Raji (cell line): ENCODE data around the gene KCNT1.

Experiments used
- POLR2A ChIP-seq: IDR thresholded peaks from 2 replicates; pipeline ENCODE4 v1.6.1; 2011; ENCODE audit warnings: low read depth, low read length, control low read depth; ENCODE audit not compliant: insufficient read depth

Gene KCNT1

DNA sequence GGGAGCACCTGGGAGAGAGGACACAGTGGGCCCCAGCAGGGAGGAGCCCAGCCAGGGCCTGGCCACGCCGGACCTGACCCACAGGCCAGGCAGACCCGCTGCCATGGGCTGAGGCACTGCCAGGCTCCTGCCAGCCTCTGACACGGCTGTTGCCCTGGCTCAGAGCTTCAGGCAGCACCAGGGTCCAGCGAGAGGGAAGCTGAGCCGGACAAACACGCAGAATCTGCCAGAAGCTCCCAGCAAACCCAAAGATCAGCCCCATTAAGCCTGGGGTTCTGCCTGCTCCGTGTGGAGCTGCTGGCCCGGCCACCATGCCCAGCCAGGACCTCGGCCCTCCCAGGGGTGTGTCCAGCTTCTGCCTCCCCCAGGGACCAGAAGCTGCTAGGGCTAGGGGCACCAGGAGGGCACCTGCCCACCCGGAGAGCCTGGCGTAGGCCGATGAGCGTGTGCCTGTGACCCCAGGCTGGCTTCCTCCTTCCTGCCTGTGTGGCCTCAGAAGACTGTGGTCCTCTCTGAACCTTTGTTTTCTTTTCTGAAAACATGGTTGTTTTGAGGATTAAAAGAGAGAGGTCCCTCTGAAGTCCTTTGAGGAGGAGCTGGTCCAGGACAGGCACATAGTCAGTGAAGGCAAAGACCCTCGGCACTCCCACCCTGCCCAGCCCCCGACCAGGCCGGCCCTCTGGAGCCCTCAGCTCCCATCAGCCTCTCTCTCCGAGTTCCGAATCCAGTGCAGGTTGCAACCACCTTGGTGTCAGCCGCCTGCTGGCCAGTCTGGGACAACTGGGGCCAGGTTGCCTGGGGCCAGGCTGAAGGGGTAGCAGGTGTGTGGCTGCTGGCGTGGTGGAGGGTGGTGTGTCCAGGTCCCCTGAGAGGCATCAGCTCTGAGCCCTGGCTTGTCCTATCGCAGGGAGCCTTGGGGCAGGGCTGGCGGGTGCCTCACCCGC, 39.6 kb downstream of the KCNT1 start:
- TF ChIP-seq POLR2A = no peak

DNA sequence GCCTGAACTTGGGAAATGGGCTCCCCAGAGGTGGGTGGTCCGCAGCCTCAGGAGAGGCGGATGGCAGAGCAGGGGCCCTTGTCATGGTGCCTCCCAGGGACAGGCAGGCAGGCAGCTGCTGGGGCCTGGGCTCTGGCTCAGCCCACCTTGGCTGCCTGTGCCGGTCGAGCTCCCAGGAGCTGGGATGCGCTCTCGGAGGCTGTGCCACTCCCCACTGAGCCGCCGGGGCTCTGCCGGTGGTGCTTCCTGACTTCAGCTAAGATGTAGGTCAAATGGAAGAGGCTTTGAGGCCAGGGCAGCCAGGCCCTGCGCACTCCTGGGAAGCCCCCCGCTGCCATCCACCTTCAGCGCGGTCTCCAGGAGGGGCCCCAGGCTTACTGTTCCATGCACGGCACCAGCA, 41.0 kb downstream of the KCNT1 start:
- no peak for TF ChIP-seq POLR2A

DNA sequence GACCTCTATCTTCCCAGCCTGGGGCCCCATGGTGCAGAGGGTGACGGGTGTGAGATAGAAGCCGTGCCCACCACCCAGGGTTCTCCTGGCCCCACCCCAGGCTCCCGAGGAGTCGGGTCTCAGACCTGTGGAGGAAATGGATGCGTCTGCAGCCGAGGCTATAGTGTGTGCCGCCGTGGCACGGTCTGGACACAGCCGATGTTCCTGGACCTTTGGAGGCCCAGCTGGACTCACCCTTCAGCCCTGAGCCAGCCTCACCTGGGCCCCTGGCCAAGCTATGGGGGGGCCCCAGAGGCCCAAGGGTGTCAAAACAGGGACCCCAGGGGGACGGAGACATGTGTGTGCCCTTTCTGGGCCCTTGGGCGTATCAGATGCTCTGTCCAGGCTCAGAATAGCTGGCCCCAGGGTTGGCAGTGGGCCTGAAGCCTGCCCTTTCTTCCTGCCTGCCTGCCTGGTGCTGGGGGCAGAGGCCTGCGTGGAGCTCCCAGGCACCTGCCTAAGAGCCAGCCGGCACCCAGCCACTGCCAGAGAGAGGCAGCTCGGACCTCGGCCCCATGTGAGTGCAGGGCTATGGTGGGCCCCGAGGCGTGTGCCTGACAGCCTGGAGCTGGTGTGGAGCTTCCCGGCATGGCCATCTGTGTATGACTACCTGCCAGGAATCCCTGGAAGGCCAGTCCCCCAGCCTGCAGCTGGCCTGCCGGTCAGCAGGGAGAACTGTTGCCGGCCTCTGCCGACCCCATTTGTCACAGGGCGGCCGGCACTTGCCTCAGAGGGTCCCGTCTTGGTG, 41.8 kb downstream of the KCNT1 start:
- TF ChIP-seq POLR2A = no peak

DNA sequence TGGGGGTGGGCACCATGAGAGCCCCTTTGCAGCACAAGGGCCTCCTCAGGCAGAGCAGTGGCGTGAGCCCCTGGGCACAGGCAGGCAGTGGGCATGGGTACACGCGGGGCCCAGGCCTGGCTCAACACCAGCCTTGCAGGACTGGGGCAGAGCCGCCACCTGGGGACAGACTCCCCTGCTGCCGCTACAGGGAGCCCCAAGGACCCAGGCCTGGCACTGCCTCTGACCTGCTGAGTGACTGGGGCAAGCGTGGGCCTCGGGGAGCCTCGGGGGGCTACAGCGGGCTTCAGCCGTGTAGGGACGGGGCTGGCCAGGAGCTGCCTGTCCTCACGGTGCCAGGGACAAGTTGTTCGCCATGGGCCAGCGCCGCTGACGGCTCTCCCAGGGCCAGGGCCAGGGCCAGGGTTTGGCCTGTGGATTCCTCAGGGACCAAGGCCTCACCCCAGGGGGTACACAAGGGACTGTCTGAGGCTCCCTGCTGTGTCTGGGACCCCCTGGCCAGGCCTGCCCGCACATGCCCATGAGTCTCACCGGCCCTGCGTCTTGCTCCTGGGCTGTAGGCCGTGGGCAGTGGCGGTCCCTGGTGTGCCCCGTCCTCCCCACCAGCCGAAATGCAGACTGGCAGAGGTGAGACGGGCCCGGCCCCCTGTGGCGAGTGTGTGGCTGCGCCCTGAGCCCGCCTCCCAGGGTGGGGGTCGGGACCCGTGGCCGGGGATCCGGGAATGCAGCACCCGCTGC, 42.5 kb downstream of the KCNT1 start:
- no peak for TF ChIP-seq POLR2A

DNA sequence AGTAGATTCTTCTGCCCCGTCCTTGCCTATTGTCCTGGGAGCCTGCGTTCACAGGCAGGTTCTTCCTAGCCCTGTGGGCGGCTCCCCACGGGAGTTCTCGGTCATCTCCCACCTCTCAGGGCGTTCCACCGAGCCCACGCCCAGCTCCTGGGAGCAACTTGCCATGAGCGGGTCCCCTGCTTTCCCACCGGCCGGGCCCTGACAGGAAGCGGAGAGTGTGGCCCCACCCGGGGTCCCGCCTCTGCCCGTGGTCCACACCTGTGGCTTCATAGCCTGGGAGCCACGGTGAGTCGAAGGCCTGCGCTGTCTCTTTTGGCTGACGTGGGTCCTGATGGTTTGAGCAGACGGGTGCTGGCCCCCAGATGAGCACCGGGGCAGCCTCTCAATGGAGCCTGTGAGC, 43.2 kb downstream of the KCNT1 start:
- TF ChIP-seq POLR2A = no peak

DNA sequence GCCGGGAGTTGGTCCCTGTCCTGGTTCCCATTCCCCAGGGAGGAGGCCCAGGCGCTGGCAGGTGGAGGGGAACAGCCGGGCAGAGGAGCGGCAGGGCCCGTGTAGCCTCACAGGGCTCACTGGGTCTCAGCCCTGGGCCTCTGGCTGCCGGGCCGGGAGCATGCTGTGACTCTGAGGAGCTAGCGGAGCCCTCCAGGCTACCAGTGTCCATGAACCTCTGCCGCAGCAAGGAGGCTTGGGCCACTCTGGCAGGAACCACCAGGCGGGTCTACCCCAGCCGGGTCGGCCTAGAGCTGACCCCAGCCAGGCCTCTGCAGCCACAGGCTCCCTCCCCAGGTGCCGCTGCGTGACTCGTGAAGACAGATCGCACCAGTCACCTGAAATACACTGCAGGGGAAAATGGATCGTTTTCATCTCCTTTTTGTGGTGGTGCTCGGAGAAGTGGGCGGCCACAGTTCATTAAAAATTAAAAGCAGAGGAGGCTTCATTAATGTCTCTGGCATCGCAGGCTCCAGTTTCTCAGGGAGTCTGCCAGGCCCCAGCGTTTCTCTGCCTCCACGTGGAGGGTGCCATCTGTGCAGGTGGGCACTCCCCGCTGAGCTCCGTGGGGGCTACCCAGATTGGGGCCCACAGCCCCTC, 43.8 kb downstream of the KCNT1 start:
- TF ChIP-seq POLR2A = no peak

DNA sequence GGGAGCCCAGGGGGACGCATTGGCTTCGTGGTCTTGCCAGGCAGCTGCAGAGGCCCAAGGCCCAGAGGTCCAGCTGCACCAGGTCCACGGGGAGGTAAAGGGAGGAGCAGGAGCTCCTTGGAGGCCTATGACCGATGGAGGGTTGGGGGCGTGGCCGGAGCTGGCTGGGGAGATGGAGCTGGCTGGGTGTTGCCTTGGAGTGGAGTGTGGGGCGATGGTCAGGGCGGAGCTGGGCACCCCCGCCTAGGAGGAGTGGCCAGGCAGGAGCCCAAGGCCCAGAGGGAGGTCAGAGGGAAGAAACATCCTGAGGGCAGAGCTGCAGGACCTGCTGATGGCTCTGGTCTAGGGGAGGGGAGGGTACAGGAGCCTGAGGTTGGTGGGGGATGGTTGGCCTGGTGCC, 44.6 kb downstream of the KCNT1 start:
- no peak for TF ChIP-seq POLR2A

DNA sequence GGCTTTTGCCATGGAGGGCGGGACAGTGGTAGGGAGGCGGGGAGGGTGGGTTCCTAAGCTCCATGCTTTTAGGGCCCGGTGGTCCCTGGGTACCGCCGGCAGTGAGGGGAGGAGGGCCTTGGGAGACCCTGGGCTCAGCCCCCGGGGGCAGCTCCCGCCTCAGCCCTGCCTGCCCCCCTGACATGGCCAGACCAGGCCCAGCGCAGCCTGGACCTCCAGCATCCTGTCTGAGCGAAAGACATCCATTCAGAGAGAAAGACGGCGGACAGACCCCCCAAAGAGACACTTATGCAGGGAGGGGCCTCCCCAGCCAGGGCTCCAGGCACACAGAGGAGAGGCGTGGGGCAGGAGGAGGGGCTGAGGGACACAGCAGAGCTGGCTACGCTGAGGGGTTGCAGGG, 45.3 kb downstream of the KCNT1 start:
- no peak for TF ChIP-seq POLR2A

DNA sequence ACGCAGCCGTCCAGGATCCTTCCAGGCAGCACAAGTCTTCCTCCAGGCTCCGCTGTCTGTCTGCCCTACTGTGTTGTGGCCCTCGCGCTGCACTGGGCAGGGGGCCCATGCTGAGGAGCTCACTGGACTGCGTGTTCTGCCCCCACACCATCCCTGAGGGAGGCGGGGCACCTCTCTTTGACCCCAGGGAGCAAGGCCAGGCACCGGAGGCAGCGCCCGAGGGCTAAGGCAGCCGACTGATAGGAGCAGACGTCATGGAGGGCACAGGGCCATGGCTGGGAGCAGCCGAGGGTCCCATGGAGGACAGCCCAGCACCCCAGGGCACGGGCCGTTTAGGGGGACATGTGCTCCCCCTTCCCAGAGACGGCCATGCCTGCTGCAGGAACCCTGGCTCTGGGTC, 46.7 kb downstream of the KCNT1 start:
- TF ChIP-seq POLR2A = no peak

DNA sequence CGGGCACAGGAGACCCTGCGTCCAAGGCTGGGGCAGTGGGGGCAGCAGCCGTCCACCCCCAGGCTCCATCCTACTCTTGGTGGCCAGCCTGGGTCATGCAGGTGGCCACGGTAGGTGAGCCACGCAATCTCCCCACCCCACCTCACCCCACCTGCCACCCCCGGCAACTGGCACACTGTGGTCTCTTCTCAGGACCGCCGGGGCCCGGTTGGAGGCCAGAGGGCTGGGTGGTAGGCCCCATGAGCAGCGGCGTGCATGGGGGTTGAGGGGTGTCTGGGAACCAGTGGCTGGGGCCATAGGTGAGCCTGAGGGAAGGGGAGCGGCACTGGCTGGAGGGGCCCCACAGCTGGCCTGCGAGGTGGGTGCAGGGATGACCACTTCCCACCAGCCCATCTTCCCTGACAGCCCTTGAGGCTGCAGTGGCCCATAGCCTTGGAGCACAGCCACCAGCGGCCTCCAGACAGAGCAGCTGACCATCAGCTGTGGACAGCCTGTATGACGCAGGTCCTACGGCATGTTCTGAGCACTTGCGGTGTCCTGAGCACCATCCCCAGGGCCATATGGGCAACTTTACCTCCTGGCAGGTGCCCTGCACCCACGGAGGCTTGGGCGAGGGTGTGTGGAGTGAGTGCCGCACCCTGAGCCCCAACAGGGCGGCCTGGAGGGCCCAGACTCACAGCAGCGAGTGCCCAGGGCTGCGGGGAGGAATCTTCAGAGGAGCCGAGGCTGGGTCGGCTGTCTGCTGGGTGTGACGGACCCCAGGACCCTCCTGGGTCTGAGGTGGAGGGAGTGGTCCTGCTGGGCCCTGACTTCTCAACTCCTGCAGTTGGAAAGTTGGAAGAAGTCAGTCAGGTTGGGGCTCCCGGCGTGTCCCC, 47.4 kb downstream of the KCNT1 start:
- TF ChIP-seq POLR2A = no peak

DNA sequence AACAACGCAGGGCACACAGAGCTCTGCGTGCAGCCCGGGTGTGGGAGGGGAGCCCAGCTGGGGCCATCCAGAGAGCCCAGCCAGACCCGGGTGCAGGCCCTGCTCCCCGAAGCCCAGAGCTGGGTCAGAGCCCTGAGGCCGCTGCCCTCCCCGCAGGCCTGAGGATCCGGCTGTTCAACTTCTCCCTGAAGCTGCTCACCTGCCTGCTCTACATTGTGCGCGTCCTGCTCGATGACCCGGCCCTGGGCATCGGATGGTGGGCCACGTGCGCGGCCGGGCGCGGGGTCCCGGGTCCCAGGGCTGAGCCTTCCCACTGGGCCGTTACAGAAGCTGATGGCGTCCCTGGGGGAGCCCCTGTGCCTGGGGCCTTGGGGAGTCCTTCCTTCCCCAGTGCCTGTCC, 48.8 kb downstream of the KCNT1 start:
- TF ChIP-seq POLR2A = no peak

DNA sequence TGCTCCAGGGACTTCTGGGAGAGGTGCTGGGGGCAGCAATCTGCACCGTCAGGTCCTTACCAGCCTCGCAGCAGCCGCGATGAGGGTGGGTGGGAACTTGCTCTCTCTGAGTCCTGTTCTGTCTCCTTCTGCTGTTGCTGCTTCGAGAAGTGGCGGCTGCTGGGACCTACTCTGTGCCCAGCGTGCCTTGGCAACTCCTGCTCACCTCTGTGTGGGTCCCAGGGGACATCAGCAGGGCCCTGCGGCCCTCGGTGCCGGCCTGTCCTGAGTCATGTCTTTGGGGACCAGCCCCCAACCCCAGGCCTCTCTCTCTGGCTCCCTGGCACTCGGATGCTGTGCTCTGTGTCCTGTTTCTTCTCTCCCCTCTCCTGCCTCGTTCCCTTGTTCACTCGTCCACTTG, 49.5 kb downstream of the KCNT1 start:
- no peak for TF ChIP-seq POLR2A

DNA sequence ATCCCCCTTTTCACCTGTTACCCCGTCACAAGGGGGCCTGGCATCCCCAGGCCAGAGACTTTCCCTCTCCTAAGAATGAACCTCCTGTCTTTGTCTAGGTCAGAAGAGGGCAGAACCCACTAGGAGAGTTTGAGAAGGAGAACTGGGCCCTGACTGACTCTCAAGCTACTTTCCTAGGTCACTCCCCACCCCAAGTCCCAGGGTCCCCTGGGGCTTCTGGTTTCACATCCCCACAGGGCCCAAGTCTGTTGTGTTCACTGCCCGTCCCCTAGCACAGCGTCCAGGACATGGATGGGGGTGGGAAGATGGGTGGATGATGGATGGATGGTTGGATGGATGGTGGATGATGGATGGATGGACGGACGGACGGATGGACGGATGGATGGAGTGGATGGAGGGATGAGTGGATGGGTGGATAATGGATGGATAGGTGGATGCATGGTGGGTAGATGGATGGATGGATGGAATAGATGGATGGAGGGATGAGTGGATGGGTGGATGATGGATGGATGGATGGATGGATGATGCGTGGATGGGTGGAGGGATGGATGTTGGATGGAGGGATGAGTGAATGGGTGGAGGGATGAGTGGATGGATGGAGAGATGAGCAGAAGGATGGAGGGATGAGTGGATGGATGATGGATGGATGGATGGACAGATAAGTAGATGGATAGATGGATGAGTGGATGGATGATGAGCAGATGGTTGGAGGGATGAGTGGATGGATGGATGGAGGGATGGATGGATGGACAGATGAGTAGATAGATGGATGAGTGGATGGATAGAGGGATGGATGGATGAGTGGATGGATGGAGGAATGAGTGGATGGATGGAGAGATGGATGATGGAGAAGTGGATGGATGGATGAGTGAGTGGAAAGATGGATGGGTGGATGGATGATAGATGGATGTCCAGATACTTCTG, 50.6 kb downstream of the KCNT1 start:
- TF ChIP-seq POLR2A = no peak
